GM12891 (cell line): ENCODE measurements around the gene ZNF747.

ENCODE experiments used
- PAX5 ChIP-seq: IDR thresholded peaks from 2 replicates; pipeline ENCODE4 v1.6.1; 2011; ENCODE audit warnings: low read length, moderate library complexity, mild to moderate bottlenecking; ENCODE audit not compliant: insufficient read depth, severe bottlenecking
- POLR2A ChIP-seq: IDR thresholded peaks from 2 replicates; pipeline ENCODE4 v1.6.1; 2011; ENCODE audit warnings: low read depth, low read length, control low read depth
- POLR2AphosphoS5 ChIP-seq: IDR thresholded peaks from 2 replicates; pipeline ENCODE4 v1.6.1; 2011; ENCODE audit warnings: low read depth, low read length, control low read depth
- TAF1 ChIP-seq: IDR thresholded peaks from 2 replicates; pipeline ENCODE4 v1.6.1; 2011; ENCODE audit warnings: low read depth, low read length, control low read depth

DNA sequence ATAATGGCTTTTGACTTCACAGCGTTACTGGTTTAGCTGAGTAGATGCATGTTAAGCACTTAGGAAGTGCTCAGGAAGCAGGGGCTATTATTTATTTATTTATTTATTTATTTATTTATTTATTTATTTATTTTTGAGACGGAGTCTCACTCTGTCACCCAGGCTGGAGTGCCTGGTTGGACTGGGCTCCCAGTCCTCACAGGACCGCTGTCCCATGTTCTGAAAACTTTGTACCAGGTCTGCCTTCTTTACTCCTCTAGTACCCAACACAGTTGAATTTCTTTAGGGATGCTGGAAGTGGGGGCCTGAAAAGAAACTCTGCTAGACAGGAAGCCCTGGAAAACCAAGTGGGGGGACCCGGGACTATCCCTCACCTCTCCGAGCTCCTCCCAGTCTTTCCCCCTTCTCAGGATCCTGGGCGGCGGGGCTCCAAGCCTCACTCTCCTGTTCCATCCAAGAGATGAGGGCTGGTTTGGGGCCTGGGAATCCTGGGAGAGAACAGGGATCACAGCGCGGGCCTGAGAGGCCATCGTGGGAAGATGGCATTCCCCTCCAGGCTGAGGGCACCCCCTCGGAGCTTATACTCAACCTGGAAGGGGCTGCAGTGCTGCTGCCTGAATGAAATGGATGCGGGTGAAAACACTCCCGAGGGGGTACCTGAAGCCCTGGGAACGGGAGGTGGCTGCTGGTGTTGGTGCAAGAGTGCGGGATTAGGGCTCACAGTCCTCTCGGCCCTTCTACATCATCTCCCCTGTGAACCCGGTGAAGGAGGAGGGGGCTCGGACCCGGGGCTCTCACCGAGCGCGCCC, 36.2 kb upstream of the ZNF747 start:
- TF ChIP-seq POLR2AphosphoS5 (no peak), POLR2A (no peak), TAF1 (no peak), PAX5 (no peak)
